Kidney epithelial cell (primary cell): ENCODE data around the gene IQCE. TPM values are rescaled to one million over a fixed set of nuclear protein-coding genes. Genes with fewer than 3 reads are reported as not detected.
A peak's percentile ranks its signal among the peaks of the same experiment; 100 is the strongest.

Source experiments
- DNase-seq: peaks from one replicate; pipeline ENCODE4 v3.0.0-alpha.2; 2010; ENCODE audit warnings: low read depth
- H3K27me3 ChIP-seq: 2 replicates; pipeline ENCODE4 v1.6.0; 2011; ENCODE audit warnings: low read length; ENCODE audit not compliant: control insufficient read depth, insufficient read depth
- H3K36me3 ChIP-seq: 2 replicates; pipeline ENCODE4 v1.5.1; 2011; ENCODE audit warnings: low read length; ENCODE audit not compliant: control insufficient read depth, insufficient read depth
- H3K4me3 ChIP-seq: 2 replicates; pipeline ENCODE4 v1.5.1; 2011; ENCODE audit warnings: low read depth, mild to moderate bottlenecking, control low read depth, low read length
- total RNA-seq: library from RNA; depleted of rRNA; stranded (reverse); fragments of >200 nt; gene quantifications from 2 replicates; pipeline ENCODE4 v1.2.3, GENCODE V29; 2015
- TF ChIP-seq, protein P1 (sequence below): IDR thresholded peaks from 2 replicates; pipeline ENCODE4 v1.5.1; 2011; ENCODE audit warnings: mild to moderate bottlenecking, moderate library complexity, low read length, control low read depth, inconsistent platforms; ENCODE audit not compliant: insufficient read depth, poor library complexity, severe bottlenecking

The IQCE gene
- total RNA-seq, 1 donor from 2014 or later = 18.0 TPM

DNA sequence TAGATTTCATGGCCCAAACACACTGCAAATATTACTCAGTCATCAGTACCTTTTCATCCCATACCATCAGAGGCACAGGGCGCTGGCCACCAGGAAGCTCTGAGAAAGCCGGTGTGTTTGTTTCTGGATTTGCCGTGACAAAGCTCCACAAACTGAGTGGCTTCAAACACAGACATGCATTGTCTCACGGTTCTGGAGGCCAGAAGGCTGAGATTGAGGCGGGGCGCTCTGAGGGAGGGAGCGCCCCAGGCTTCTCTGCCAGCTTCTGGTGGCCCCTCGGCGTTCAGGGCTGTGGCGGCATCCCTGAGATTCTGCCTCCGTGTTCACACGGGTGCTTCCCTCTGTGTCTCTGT lies 69.3 kb downstream of the IQCE start:
- Histone ChIP-seq H3K4me3 (no peak overlapping the region), H3K36me3 (no peaks in the 10 kb centered on the region), H3K27me3 (no peaks in the 10 kb centered on the region)
- no peak for DNase-seq
- TF ChIP-seq, protein P1, sequence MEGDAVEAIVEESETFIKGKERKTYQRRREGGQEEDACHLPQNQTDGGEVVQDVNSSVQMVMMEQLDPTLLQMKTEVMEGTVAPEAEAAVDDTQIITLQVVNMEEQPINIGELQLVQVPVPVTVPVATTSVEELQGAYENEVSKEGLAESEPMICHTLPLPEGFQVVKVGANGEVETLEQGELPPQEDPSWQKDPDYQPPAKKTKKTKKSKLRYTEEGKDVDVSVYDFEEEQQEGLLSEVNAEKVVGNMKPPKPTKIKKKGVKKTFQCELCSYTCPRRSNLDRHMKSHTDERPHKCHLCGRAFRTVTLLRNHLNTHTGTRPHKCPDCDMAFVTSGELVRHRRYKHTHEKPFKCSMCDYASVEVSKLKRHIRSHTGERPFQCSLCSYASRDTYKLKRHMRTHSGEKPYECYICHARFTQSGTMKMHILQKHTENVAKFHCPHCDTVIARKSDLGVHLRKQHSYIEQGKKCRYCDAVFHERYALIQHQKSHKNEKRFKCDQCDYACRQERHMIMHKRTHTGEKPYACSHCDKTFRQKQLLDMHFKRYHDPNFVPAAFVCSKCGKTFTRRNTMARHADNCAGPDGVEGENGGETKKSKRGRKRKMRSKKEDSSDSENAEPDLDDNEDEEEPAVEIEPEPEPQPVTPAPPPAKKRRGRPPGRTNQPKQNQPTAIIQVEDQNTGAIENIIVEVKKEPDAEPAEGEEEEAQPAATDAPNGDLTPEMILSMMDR = no peak

DNA sequence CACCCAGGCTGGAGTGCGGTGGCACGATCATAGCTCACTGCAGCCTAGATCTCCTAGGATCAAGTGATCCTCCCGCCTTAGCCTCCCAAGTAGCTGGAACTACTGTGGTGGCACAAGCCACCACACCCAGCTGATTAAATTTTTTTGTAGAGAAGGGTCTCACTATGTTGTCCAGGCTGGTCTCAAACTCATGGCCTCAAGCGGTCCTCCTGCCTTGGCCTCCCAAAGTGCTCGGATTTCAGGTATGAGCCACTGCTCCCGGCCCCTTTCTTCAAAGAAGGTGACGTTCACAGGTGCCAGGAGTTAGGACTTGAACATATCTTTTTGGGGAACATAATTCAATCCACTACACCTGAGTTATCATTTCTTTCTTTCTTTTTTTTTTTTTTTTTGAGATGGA lies 70.1 kb downstream of the IQCE start:
- no peak for DNase-seq
- H3K27me3 ChIP-seq = no peaks in the 10 kb centered on the region
- no peak overlapping the region for H3K4me3 ChIP-seq
- no peaks in the 10 kb centered on the region for H3K36me3 ChIP-seq
- TF ChIP-seq, protein P1 = no peak

DNA sequence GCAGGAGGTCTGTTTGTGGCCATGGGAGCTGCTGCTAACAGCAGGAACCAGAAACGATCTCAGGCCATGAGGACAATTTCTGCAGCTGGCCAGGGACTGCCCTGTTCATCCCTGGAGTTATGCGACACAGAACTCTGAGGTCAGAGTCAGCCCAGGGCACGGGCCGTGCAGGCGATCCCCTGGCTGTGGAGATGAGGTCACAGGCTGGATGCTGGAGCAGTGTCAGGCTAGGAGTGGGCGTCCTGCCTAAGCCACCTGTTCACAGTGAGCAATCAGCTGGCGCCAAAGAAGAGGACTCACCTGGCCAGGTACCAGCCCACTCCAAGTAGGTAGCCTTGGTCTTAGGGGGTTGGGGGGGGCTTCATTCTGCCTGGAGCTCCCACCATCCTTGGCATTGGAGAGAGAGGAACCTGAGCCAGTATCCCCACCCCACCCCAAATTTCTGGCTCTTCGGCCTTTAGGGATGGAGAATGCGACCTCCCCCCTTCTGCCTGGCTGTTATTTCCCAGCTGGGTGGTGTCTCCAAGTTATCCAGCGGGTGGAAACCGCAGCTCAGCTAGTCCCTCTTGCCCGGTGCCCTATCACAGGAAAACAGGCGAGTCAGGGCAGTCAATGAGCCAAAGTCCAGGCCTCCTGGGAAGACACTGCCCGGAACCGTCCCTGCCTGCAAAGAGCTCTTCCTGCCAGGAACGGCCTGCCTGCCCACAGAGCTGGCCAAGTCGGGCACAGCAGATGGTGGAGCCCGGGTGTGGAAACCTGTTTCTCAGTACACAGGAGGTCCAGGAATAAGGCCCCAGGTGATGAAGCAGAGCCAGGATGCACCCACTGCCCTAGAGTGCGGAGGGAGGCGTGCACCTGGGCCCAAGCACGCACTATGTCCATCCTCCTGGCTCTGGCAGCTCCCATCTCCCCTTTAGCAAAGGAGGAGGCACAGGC lies 71.2 kb downstream of the IQCE start:
- no peak for DNase-seq
- H3K27me3 ChIP-seq = no peaks in the 10 kb centered on the region
- TF ChIP-seq, protein P1 = no peak
- no peak overlapping the region for H3K4me3 ChIP-seq
- H3K36me3 ChIP-seq = no peaks in the 10 kb centered on the region

DNA sequence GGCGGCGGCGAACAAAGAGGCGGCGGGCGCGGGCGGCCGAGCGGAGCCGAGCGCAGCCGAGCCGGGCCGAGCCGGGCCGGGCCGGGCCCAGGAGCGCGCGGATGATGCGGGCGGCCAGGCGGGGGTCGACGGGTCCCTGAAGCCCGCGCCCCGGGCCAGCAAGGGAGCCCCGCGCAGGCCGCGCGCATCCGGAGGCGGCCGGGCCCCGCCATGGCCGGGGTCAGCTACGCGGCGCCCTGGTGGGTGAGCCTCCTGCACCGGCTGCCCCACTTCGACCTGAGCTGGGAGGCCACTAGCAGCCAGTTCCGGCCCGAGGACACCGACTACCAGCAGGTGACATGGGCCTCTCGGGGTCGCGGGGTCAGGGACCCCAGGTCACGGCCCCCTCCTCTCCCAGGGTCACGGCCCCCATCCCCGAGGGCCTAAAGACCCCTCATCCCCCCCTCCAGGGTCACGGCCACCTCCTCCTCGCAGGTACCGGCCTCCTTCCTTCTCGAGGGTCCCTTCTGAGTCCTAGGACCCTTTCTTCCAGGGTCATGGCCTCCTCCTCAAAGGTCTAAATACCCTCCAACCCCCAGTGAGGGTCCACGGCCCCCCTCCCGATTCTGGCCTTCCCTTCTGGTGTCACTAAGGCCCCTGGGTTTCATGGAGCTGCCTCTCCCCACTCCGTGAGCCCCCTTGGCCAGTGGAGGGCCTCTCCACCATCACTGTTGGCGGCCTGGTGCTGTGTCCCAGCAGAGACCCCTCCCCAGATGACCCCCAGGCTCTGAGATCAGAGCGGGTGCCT lies 73.4 kb downstream of the IQCE start, which contains the start of gene TTYH3:
Gene TTYH3, plus strand, starts transcription at position 41 of the 787 bp plus-strand sequence. Its CDS starts 170 bp downstream, at position 211.
- Histone ChIP-seq H3K4me3 (peak within 1 kb of the TSS; percentile 99), H3K36me3 (no peaks in the 10 kb centered on the region), H3K27me3 (no peaks in the 10 kb centered on the region)
- no peak for DNase-seq
- TF ChIP-seq, protein P1 = no peak

DNA sequence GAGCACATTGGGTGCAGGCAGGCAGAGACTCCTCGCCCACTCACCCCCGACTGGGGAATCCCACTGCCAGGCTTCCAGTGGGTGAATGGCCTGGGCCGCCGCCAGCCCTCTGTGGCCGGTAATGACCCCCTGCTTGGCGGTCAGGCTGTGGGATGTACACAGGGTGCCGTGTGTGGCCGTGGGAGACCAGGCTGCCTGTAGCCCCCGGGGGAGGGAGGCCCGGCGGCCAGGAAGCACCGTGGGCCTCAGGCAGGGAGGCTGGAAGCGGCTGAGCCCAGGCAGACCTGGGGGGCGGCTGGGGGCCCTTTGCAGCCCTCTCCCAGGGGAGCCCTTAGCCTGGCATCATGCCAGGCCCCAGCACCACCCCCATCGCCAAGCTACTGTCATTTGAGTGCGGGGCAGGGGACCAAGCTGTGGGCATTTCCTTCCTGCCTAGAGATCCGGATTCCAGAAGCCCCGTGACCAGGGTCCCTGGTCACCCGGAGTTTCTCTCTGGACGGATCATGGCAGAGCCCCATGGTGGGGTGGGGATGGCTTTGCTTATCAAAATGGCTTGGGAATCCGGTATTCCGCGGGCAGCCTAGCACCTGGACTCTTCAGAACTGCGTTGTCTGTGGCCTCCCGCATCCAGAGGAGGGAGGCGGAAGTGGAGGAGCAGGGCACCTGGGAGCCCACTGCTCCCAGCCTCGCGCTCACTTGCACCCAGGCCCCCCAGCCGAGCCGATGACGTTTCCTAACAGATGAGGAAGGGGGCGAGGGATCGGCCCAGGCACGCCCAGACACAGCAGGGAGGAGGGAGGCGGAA lies 74.2 kb downstream of the IQCE start:
- Histone ChIP-seq H3K4me3 (peak overlapping the region; percentile 99), H3K36me3 (no peaks in the 10 kb centered on the region), H3K27me3 (no peaks in the 10 kb centered on the region)
- DNase-seq = no peak
- TF ChIP-seq, protein P1 = no peak
